Panc1 (cell line): ENCODE data around the gene GRID1. TPM values are rescaled to one million over a fixed set of nuclear protein-coding genes. Genes with fewer than 3 reads are reported as not detected.

Source experiments
- ATAC-seq: fragments of 200-7000 bp; cut with Tn5 transposase; 2 replicates; pipeline ENCODE4 v1.9.1; 2020; ENCODE audit warnings: mild to moderate bottlenecking, moderate library complexity
- BruUV-seq: library from RNA; stranded (reverse); fragments of 400-500 nt; replicated peaks from 2 replicates; lab custom pipeline; 2021; lab: Mats Ljungman, UMichigan
- CTCF ChIA-PET: fragments of 300-600 bp; sonication (Branson Sonifier 250); formaldehyde crosslinking; loops from one replicate; lab custom pipeline; 2022; ENCODE audit warnings: antibody characterized with exemption; lab: Charles Lee
- POLR2A ChIA-PET: fragments of 300-600 bp; sonication (Branson Sonifier 250); formaldehyde crosslinking; loops from one replicate; lab custom pipeline; 2022; ENCODE audit warnings: antibody characterized with exemption; lab: Charles Lee
- DNase-seq: peaks from one replicate; pipeline ENCODE4 v3.0.0-alpha.2; 2010; ENCODE audit warnings: low read depth, low spot score
- H3K27ac ChIP-seq: 2 replicates; pipeline ENCODE4 v1.5.1; 2011; ENCODE audit warnings: mild to moderate bottlenecking, low read length, inconsistent platforms
- H3K27me3 ChIP-seq: fragments of 200-500 bp; sonication (Bioruptor generic); 2 replicates; pipeline ENCODE4 v1.6.0; 2014; ENCODE audit warnings: low read length, inconsistent platforms; ENCODE audit not compliant: control insufficient read depth, insufficient read depth
- H3K36me3 ChIP-seq: fragments of 200-500 bp; sonication (Bioruptor generic); 2 replicates; pipeline ENCODE4 v1.5.1; 2014; ENCODE audit warnings: inconsistent platforms, mild to moderate bottlenecking, low read length, moderate library complexity; ENCODE audit not compliant: control insufficient read depth, insufficient read depth
- H3K4me1 ChIP-seq: 2 replicates; pipeline ENCODE4 v1.5.1; 2011; ENCODE audit warnings: inconsistent platforms, mild to moderate bottlenecking, low read length, moderate library complexity; ENCODE audit not compliant: control insufficient read depth, insufficient read depth
- H3K4me3 ChIP-seq, 2 experiments: 2 replicates each; pipeline ENCODE4 v1.5.1; 2011 to 2012; ENCODE audit warnings: low read depth in 2 of 2, low read length in 2 of 2, mild to moderate bottlenecking in 2 of 2, inconsistent platforms in 1 of 2, moderate library complexity in 1 of 2
- H3K9me3 ChIP-seq: fragments of 200-500 bp; sonication (Bioruptor generic); 2 replicates; pipeline ENCODE4 v1.5.1; 2014; ENCODE audit warnings: low read depth, mild to moderate bottlenecking, inconsistent platforms, low read length, moderate library complexity; ENCODE audit not compliant: control insufficient read depth, insufficient read depth
- POLR2AphosphoS5 ChIP-seq: IDR thresholded peaks from 2 replicates; pipeline ENCODE4 v1.6.1; 2012; ENCODE audit warnings: mild to moderate bottlenecking, low read depth, low read length, moderate library complexity
- SIN3A ChIP-seq: IDR thresholded peaks from 2 replicates; pipeline ENCODE4 v1.6.1; 2012; ENCODE audit warnings: low read depth, mild to moderate bottlenecking, low read length, moderate library complexity, borderline replicate concordance; ENCODE audit not compliant: insufficient read depth
- TCF7L2 ChIP-seq: IDR thresholded peaks from 2 replicates; pipeline ENCODE4 v1.6.1; 2011; ENCODE audit warnings: mild to moderate bottlenecking, low read depth, low read length, inconsistent platforms
- in situ Hi-C: cut with HindIII; loops from 2 replicates; pipeline ENCODE4 v1.10.0; 2016; ENCODE audit warnings: low sequenced_read_pairs, low pct_unique_long_range_greater_than_20kb
- intact Hi-C: fragments of 100-400 bp; cut with micrococcal nuclease; formaldehyde crosslinking; loops from one replicate; pipeline ENCODE4 v1.10.0; 2022; ENCODE audit not compliant: unreplicated experiment
- total RNA-seq: library from RNA; stranded (reverse); gene quantifications from one replicate; pipeline ENCODE4 v1.2.1, GENCODE V29; 2021; ENCODE audit not compliant: unreplicated experiment
- TF ChIP-seq, protein P1 (sequence below), 2 experiments: IDR thresholded peaks; 2 replicates each; pipeline ENCODE4 v1.6.1; 2011 to 2012; ENCODE audit warnings: low read depth in 2 of 2, control low read depth in 1 of 2, low read length in 1 of 2, mild to moderate bottlenecking in 1 of 2, moderate library complexity in 1 of 2; ENCODE audit not compliant: insufficient read depth in 1 of 2
- TF ChIP-seq, protein P2 (sequence below): fragments of 450-650 bp; IDR thresholded peaks from 2 replicates; pipeline ENCODE4 v1.5.1; 2017; ENCODE audit warnings: mild to moderate bottlenecking

Gene GRID1
- total RNA-seq, 1 experiment from 2014 or later = 2.3 TPM

DNA sequence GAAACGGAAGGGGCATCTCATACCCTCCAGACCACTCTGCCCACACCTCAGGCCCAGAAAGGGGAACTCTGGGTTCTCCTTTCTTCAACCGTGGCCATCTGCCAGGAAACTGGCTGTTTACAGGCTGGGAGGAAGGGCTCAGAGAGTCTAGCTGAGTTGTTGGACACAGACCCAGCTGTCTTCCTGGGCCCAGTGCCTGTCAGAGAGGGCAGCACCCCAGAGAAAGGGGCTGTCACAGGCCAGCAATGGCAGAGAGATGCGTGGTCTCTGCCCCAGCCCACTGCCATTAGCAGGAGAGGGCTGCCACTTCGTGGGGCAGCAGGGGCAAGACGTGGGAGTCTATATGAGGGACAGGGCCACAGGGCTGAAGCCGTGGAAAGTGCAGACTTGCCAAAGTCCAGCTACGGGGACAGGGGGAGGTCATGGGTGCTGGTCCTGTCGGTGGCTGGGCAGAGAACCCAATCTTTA is 11.0 kb downstream of the GRID1 start:
- ChIA-PET POLR2A (no interaction called here), CTCF (no interaction called here)
- in situ Hi-C loops = no loop called here
- ATAC-seq = no peak
- H3K4me1 ChIP-seq = no peaks in the 10 kb centered on the region
- no peaks in the 10 kb centered on the region for H3K36me3 ChIP-seq
- intact Hi-C loops = no loop called here
- no peak overlapping the region for H3K27ac ChIP-seq
- DNase-seq = no peak
- no TSS peak for BruUV-seq
- TF ChIP-seq SIN3A = no peak
- TF ChIP-seq, protein P1, sequence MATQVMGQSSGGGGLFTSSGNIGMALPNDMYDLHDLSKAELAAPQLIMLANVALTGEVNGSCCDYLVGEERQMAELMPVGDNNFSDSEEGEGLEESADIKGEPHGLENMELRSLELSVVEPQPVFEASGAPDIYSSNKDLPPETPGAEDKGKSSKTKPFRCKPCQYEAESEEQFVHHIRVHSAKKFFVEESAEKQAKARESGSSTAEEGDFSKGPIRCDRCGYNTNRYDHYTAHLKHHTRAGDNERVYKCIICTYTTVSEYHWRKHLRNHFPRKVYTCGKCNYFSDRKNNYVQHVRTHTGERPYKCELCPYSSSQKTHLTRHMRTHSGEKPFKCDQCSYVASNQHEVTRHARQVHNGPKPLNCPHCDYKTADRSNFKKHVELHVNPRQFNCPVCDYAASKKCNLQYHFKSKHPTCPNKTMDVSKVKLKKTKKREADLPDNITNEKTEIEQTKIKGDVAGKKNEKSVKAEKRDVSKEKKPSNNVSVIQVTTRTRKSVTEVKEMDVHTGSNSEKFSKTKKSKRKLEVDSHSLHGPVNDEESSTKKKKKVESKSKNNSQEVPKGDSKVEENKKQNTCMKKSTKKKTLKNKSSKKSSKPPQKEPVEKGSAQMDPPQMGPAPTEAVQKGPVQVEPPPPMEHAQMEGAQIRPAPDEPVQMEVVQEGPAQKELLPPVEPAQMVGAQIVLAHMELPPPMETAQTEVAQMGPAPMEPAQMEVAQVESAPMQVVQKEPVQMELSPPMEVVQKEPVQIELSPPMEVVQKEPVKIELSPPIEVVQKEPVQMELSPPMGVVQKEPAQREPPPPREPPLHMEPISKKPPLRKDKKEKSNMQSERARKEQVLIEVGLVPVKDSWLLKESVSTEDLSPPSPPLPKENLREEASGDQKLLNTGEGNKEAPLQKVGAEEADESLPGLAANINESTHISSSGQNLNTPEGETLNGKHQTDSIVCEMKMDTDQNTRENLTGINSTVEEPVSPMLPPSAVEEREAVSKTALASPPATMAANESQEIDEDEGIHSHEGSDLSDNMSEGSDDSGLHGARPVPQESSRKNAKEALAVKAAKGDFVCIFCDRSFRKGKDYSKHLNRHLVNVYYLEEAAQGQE (IDR thresholded peaks at IDR 0.05; ENCODE audit: insufficient read depth in 1 of 2, low read depth in 2 of 2, low read length in 1 of 2) = no peak
- no peak for TF ChIP-seq POLR2AphosphoS5
- TF ChIP-seq, protein P2, sequence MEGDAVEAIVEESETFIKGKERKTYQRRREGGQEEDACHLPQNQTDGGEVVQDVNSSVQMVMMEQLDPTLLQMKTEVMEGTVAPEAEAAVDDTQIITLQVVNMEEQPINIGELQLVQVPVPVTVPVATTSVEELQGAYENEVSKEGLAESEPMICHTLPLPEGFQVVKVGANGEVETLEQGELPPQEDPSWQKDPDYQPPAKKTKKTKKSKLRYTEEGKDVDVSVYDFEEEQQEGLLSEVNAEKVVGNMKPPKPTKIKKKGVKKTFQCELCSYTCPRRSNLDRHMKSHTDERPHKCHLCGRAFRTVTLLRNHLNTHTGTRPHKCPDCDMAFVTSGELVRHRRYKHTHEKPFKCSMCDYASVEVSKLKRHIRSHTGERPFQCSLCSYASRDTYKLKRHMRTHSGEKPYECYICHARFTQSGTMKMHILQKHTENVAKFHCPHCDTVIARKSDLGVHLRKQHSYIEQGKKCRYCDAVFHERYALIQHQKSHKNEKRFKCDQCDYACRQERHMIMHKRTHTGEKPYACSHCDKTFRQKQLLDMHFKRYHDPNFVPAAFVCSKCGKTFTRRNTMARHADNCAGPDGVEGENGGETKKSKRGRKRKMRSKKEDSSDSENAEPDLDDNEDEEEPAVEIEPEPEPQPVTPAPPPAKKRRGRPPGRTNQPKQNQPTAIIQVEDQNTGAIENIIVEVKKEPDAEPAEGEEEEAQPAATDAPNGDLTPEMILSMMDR = no peak
- no peak for TF ChIP-seq TCF7L2
- no peak overlapping the region for H3K4me3 ChIP-seq
- no peaks in the 10 kb centered on the region for H3K9me3 ChIP-seq
- no peaks in the 10 kb centered on the region for H3K27me3 ChIP-seq

DNA sequence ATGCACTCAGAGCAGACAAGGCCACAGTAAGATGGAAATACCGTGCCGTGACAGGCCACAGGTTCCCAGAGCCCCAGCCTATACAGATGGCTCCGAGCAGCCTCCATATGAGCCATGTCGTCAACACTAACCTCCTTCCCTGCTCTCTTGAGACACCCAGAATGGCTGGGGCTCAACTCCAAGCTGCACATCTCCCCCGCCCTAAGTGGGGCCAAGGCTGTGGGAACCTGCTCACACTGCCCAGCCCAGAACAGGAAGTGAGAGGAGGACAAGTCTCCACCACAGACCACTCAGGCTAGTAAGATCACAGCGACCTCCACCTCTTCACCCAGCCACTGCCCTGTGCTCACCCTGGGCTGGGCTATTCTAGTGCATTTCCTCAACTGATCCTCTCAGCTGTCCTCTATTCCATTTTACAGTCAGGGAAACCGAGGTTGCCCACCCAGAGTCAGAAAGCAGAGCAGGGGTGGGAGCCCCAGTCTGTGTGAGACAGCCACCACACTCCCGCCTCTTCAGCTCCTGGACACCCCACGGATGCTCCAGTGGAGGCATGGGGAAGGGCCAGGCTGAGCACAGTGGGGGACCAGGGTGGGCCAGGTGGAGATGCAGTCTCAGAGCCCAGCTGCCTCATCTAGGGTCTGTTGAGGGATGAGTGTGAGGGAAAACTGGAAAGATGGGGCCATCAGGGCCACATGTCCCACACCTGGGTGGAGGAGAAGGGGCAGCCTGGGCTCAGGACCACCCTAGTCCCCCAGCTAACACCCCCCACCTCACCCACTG is 11.6 kb downstream of the GRID1 start:
- intact Hi-C loops (no loop called here), in situ Hi-C loops (no loop called here)
- ATAC-seq = no peak
- Histone ChIP-seq H3K27me3 (no peaks in the 10 kb centered on the region), H3K9me3 (no peaks in the 10 kb centered on the region), H3K4me1 (no peaks in the 10 kb centered on the region), H3K4me3 (no peak overlapping the region), H3K27ac (no peak overlapping the region), H3K36me3 (no peaks in the 10 kb centered on the region)
- no peak for DNase-seq
- ChIA-PET CTCF (no interaction called here), POLR2A (no interaction called here)
- BruUV-seq = no TSS peak
- TF ChIP-seq TCF7L2 (no peak), POLR2AphosphoS5 (no peak), SIN3A (no peak)
- TF ChIP-seq, protein P2 = no peak
- TF ChIP-seq, protein P1 (IDR thresholded peaks at IDR 0.05; ENCODE audit: insufficient read depth in 1 of 2, low read depth in 2 of 2, low read length in 1 of 2) = no peak
